GM12872 (cell line): ENCODE results near the gene TEX101.

Source experiments
- CTCF ChIP-seq: IDR thresholded peaks from 3 replicates; pipeline ENCODE4 v1.5.1; 2011; ENCODE audit warnings: low read depth, mild to moderate bottlenecking, low read length, moderate library complexity; ENCODE audit not compliant: insufficient read depth

The TEX101 gene

GRCh38 chr19:43463381-43464133 is 48.9 kb downstream of the TEX101 start:
- no peak for TF ChIP-seq CTCF

- no peak for TF ChIP-seq CTCF
These were observed 49.6 kb downstream of the TEX101 start for GRCh38 chr19:43464134-43464775.

GRCh38 chr19:43465468-43466120 is 50.9 kb downstream of the TEX101 start, which contains the start of gene LYPD3:
Gene LYPD3 (minus strand): TSS chr19:43465608. CDS start chr19:43465571, 37 bp downstream.
- no peak for TF ChIP-seq CTCF

GRCh38 chr19:43466793-43467192 is 52.1 kb downstream of the TEX101 start:
- TF ChIP-seq CTCF: no peak

GRCh38 chr19:43467276-43467675 is 52.6 kb downstream of the TEX101 start:
- no peak for TF ChIP-seq CTCF

- TF ChIP-seq CTCF: no peak
These were observed 53.0 kb downstream of the TEX101 start for GRCh38 chr19:43467730-43468129.
